Skeletal muscle tissue (tissue), 4 donors: Measurements from ENCODE around the gene SYTL1. TPM values are rescaled to one million over a fixed set of nuclear protein-coding genes. Genes with fewer than 3 reads are reported as not detected.
A peak's percentile ranks its signal among the peaks of the same experiment; 100 is the strongest.

Experiments used
- H3K27ac ChIP-seq: one replicate; pipeline ENCODE4 v1.7.0; 2013; ENCODE audit warnings: mild to moderate bottlenecking, low read depth, low read length, inconsistent platforms
- H3K27me3 ChIP-seq, 3 donors: one replicate each; pipeline ENCODE4 v1.7.0; 2013; ENCODE audit warnings: low read length in 3 of 3; ENCODE audit not compliant: control insufficient read depth in 3 of 3, insufficient read depth in 3 of 3
- H3K36me3 ChIP-seq, 3 donors: one replicate each; pipeline ENCODE4 v1.7.0; 2013; ENCODE audit warnings: low read length in 3 of 3; ENCODE audit not compliant: control insufficient read depth in 3 of 3, insufficient read depth in 3 of 3
- H3K4me1 ChIP-seq, 3 donors: one replicate each; pipeline ENCODE4 v1.7.0; 2013; ENCODE audit warnings: low read length in 3 of 3, mild to moderate bottlenecking in 3 of 3; ENCODE audit not compliant: control insufficient read depth in 3 of 3, insufficient read depth in 3 of 3
- H3K4me3 ChIP-seq, 3 donors: one replicate each; pipeline ENCODE4 v1.7.0; 2013; ENCODE audit warnings: low read length in 3 of 3
- H3K9ac ChIP-seq, 3 donors: one replicate each; pipeline ENCODE4 v1.7.0; 2013; ENCODE audit warnings: low read length in 3 of 3, mild to moderate bottlenecking in 3 of 3, moderate library complexity in 2 of 3, low read depth in 1 of 3
- H3K9me3 ChIP-seq, 3 donors: one replicate each; pipeline ENCODE4 v1.7.0; 2013; ENCODE audit warnings: low read length in 3 of 3; ENCODE audit not compliant: control insufficient read depth in 3 of 3
- total RNA-seq: library from RNA; depleted of rRNA; stranded (reverse); fragments of >200 nt; gene quantifications from one replicate; pipeline ENCODE4 v1.2.3, GENCODE V29; 2014
- donor health status: Osteomylitis.

Gene SYTL1
- total RNA-seq, 1 donor from 2014 or later = under 0.01 TPM

GRCh38 chr1:27393641-27394281 lies 51.9 kb downstream of the SYTL1 start:
- no peak overlapping the region for H3K9ac ChIP-seq

GRCh38 chr1:27394282-27394658 lies 52.4 kb downstream of the SYTL1 start:
- H3K9ac ChIP-seq = no peak overlapping the region
- H3K36me3 ChIP-seq = no peaks in the 10 kb centered on the region
- peaks cover 17 to 27% (median 20%) of the 10 kb centered on the region in 3 donors for H3K4me1 ChIP-seq
- no peak overlapping the region for H3K27ac ChIP-seq
- no peaks in the 10 kb centered on the region for H3K9me3 ChIP-seq
- H3K27me3 ChIP-seq = peaks cover 0 to 2% (median 0%) of the 10 kb centered on the region in 3 donors
- no peak overlapping the region for H3K4me3 ChIP-seq

More at GRCh38 chr1:27393641-27394281, 51.9 kb downstream of the SYTL1 start:
- H3K27ac ChIP-seq = no peak overlapping the region
- H3K9me3 ChIP-seq = no peaks in the 10 kb centered on the region
- H3K4me3 ChIP-seq = no peak overlapping the region
- H3K36me3 ChIP-seq = no peaks in the 10 kb centered on the region
- no peaks in the 10 kb centered on the region for H3K27me3 ChIP-seq
- H3K4me1 ChIP-seq = peaks cover 17 to 24% (median 17%) of the 10 kb centered on the region in 3 donors

- peaks cover 0 to 3% (median 2%) of the 10 kb centered on the region in 3 donors for H3K27me3 ChIP-seq
- H3K9ac ChIP-seq = no peak overlapping the region
- peaks cover 21 to 34% (median 25%) of the 10 kb centered on the region in 3 donors for H3K4me1 ChIP-seq
- H3K9me3 ChIP-seq = no peaks in the 10 kb centered on the region
- no peak overlapping the region for H3K4me3 ChIP-seq
- no peaks in the 10 kb centered on the region for H3K36me3 ChIP-seq
- H3K27ac ChIP-seq = no peak overlapping the region
Observed at GRCh38 chr1:27394925-27395324, 53.1 kb downstream of the SYTL1 start.

GRCh38 chr1:27395441-27396195 lies 53.8 kb downstream of the SYTL1 start:
- Histone ChIP-seq H3K4me3 (no peak overlapping the region), H3K9ac (no peak overlapping the region), H3K4me1 (peaks cover 23 to 37% (median 28%) of the 10 kb centered on the region in 3 donors), H3K27me3 (peaks cover 0 to 5% (median 3%) of the 10 kb centered on the region in 3 donors), H3K27ac (no peak overlapping the region), H3K36me3 (no peaks in the 10 kb centered on the region), H3K9me3 (no peaks in the 10 kb centered on the region)

- peaks cover 0 to 5% (median 3%) of the 10 kb centered on the region in 3 donors for H3K27me3 ChIP-seq
- no peaks in the 10 kb centered on the region for H3K9me3 ChIP-seq
- no peak overlapping the region for H3K4me3 ChIP-seq
- no peak overlapping the region for H3K27ac ChIP-seq
- H3K4me1 ChIP-seq = peaks cover 17 to 35% (median 20%) of the 10 kb centered on the region in 3 donors
- H3K9ac ChIP-seq = no peak overlapping the region
- no peaks in the 10 kb centered on the region for H3K36me3 ChIP-seq
Observed at GRCh38 chr1:27397110-27397509, 55.3 kb downstream of the SYTL1 start.

GRCh38 chr1:27397749-27398148 lies 55.9 kb downstream of the SYTL1 start:
- H3K36me3 ChIP-seq = no peaks in the 10 kb centered on the region
- H3K27ac ChIP-seq = no peak overlapping the region
- no peaks in the 10 kb centered on the region for H3K9me3 ChIP-seq
- no peak overlapping the region for H3K9ac ChIP-seq
- H3K27me3 ChIP-seq = peaks cover 0 to 5% (median 3%) of the 10 kb centered on the region in 3 donors
- H3K4me1 ChIP-seq = peaks cover 20 to 38% (median 23%) of the 10 kb centered on the region in 3 donors
- no peak overlapping the region for H3K4me3 ChIP-seq

GRCh38 chr1:27398405-27399149 lies 56.8 kb downstream of the SYTL1 start:
- H3K4me3 ChIP-seq = no peak overlapping the region
- no peaks in the 10 kb centered on the region for H3K9me3 ChIP-seq
- H3K36me3 ChIP-seq = no peaks in the 10 kb centered on the region

GRCh38 chr1:27399251-27400025 lies 57.6 kb downstream of the SYTL1 start:
- no peak overlapping the region for H3K27ac ChIP-seq
- no peaks in the 10 kb centered on the region for H3K36me3 ChIP-seq
- no peaks in the 10 kb centered on the region for H3K9me3 ChIP-seq
- H3K27me3 ChIP-seq = peaks cover 0 to 5% (median 3%) of the 10 kb centered on the region in 3 donors
- peak overlapping the region in 1 of 3 donors; percentile 25 for H3K9ac ChIP-seq
- peaks cover 35 to 53% (median 37%) of the 10 kb centered on the region in 3 donors for H3K4me1 ChIP-seq
- no peak overlapping the region for H3K4me3 ChIP-seq

More at GRCh38 chr1:27398405-27399149, 56.8 kb downstream of the SYTL1 start:
- H3K27me3 ChIP-seq = peaks cover 0 to 5% (median 3%) of the 10 kb centered on the region in 3 donors
- H3K4me1 ChIP-seq = peaks cover 26 to 45% (median 28%) of the 10 kb centered on the region in 3 donors
- H3K9ac ChIP-seq = no peak overlapping the region
- H3K27ac ChIP-seq = no peak overlapping the region
